HepG2 (cell line): ENCODE measurements around the gene WDR82. TPM values are rescaled to one million over a fixed set of nuclear protein-coding genes. Genes with fewer than 3 reads are reported as not detected.
A peak's percentile ranks its signal among the peaks of the same experiment; 100 is the strongest.

Experiments used
- ATAC-seq: fragments of 200-7000 bp; cut with Tn5 transposase; 3 replicates; pipeline ENCODE4 v1.9.1; 2020; ENCODE audit warnings: mild to moderate bottlenecking, moderate library complexity
- BruUV-seq: library from RNA; stranded (reverse); fragments of 400-500 nt; replicated peaks from 2 replicates; lab custom pipeline; 2021; lab: Mats Ljungman, UMichigan
- CTCF ChIA-PET: fragments of 300-600 bp; formaldehyde crosslinking; extraction: SDS; loops from one replicate; lab custom pipeline; 2021; ENCODE audit warnings: low total read pairs, inconsistent platforms, low intra/inter-chr PET ratio; lab: Yijun Ruan, JAX
- POLR2A ChIA-PET: fragments of 350-600 bp; sonication (Branson Sonifier 250); formaldehyde crosslinking; loops from one replicate; lab custom pipeline; 2020; ENCODE audit warnings: antibody characterized with exemption, inconsistent platforms; lab: Yijun Ruan, JAX
- DNase-seq: peaks from one replicate; pipeline ENCODE4 v3.0.0-alpha.2; 2015; ENCODE audit warnings: low spot score
- FAIRE-seq: peaks from 3 replicates; lab custom pipeline; 2011; peaks lifted over from hg19 to GRCh38; lab: Jason Lieb, UNC
- H2AFZ ChIP-seq: one replicate; pipeline ENCODE4 v1.6.1; 2011; ENCODE audit warnings: low read length, inconsistent platforms
- H3K27ac ChIP-seq: fragments of 300-600 bp; 3 replicates; pipeline ENCODE4 v1.8.0; 2011; ENCODE audit warnings: mixed run types, mild to moderate bottlenecking, mixed read lengths, low read length, inconsistent platforms; ENCODE audit not compliant: insufficient read depth; ENCODE audit errors: extremely low read length
- H3K27me3 ChIP-seq, 2 experiments: fragments of 200-600 bp in 1 of 2; 2 replicates in 1 of 2; 3 replicates in 1 of 2; pipeline versions ENCODE4 v1.6.0 to v1.8.0; 2011; ENCODE audit warnings: low read length in 2 of 2, mild to moderate bottlenecking in 2 of 2, moderate library complexity in 2 of 2, inconsistent platforms in 1 of 2; ENCODE audit not compliant: insufficient read depth in 2 of 2, control insufficient read depth in 1 of 2
- H3K36me3 ChIP-seq, 2 experiments: fragments of 200-600 bp in 1 of 2; replicated peaks in 1 of 2; 2 replicates in 1 of 2; 3 replicates in 1 of 2; pipeline versions ENCODE4 v1.5.1 to v1.8.0; 2011; ENCODE audit warnings: low read length in 2 of 2, inconsistent platforms in 1 of 2; ENCODE audit not compliant: insufficient read depth in 2 of 2, control insufficient read depth in 1 of 2
- H3K4me1 ChIP-seq: 2 replicates; pipeline ENCODE4 v1.5.1; 2012; ENCODE audit warnings: low read length, inconsistent platforms; ENCODE audit not compliant: insufficient read depth
- H3K4me2 ChIP-seq: 2 replicates; pipeline ENCODE4 v1.6.0; 2011; ENCODE audit warnings: low read depth, low read length, inconsistent platforms
- H3K4me3 ChIP-seq, 3 experiments: fragments of 200-600 bp in 1 of 3; sonication (generic), shearing (Covaris generic) in 1 of 3; replicated peaks in 1 of 3; 2 replicates each; pipeline ENCODE4 v1.5.1; 2011 to 2016; ENCODE audit warnings: low read length in 3 of 3, inconsistent platforms in 2 of 3, low read depth in 2 of 3, mild to moderate bottlenecking in 2 of 3, control low read depth in 1 of 3, mixed read lengths in 1 of 3; ENCODE audit not compliant: insufficient read depth in 1 of 3
- H3K79me2 ChIP-seq: one replicate; pipeline ENCODE4 v1.6.1; 2011; ENCODE audit warnings: low read length, inconsistent platforms; ENCODE audit not compliant: insufficient read depth
- H3K9ac ChIP-seq: 2 replicates; pipeline ENCODE4 v1.6.0; 2011; ENCODE audit warnings: mild to moderate bottlenecking, low read depth, low read length, inconsistent platforms; ENCODE audit not compliant: insufficient read depth
- H3K9me3 ChIP-seq: 2 replicates; pipeline ENCODE4 v1.5.1; 2012; ENCODE audit warnings: mild to moderate bottlenecking, low read length
- H4K20me1 ChIP-seq: 2 replicates; pipeline ENCODE4 v1.6.0; 2011; ENCODE audit warnings: inconsistent platforms, mild to moderate bottlenecking, low read length, moderate library complexity; ENCODE audit not compliant: insufficient read depth
- AGO2 ChIP-seq: fragments of 200-400 bp; formaldehyde crosslinking; optimal IDR thresholded peaks from 2 replicates; pipeline ENCODE3; 2017; ENCODE audit warnings: mild to moderate bottlenecking, low read depth, low read length, moderate library complexity
- DPF2 ChIP-seq: sonication (generic); formaldehyde crosslinking; IDR thresholded peaks from 2 replicates; pipeline ENCODE4 v1.4.0; 2020; ENCODE audit warnings: mild to moderate bottlenecking, low read depth, missing genetic modification reagents, borderline replicate concordance
- FOXJ3 ChIP-seq: sonication (generic); formaldehyde crosslinking; IDR thresholded peaks from 2 replicates; pipeline ENCODE4 v1.4.0; 2020; ENCODE audit warnings: missing genetic modification reagents, mild to moderate bottlenecking, borderline replicate concordance
- FOXK1 ChIP-seq: sonication (generic); formaldehyde crosslinking; IDR thresholded peaks from 2 replicates; pipeline ENCODE4 v1.4.0; 2020; ENCODE audit warnings: low read depth, missing genetic modification reagents, borderline replicate concordance
- HES4 ChIP-seq: sonication (generic); formaldehyde crosslinking; IDR thresholded peaks from 2 replicates; pipeline ENCODE4 v1.9.0; 2021; ENCODE audit warnings: mild to moderate bottlenecking, missing genetic modification reagents, borderline replicate concordance
- MAFF ChIP-seq: IDR thresholded peaks from 2 replicates; pipeline ENCODE4 v1.6.1; 2011; ENCODE audit warnings: low read depth, low read length, improper control_type of control experiment
- RFX1 ChIP-seq: fragments of 450-650 bp; IDR thresholded peaks from 2 replicates; pipeline ENCODE4 v1.6.1; 2017
- SETDB1 ChIP-seq: sonication (generic); formaldehyde crosslinking; IDR thresholded peaks from 2 replicates; pipeline ENCODE4 v1.5.1; 2020; ENCODE audit warnings: missing genetic modification reagents, mild to moderate bottlenecking, borderline replicate concordance
- TARDBP ChIP-seq: sonication (generic); formaldehyde crosslinking; IDR thresholded peaks from 2 replicates; pipeline ENCODE4 v1.8.0; 2022; ENCODE audit warnings: mild to moderate bottlenecking, missing genetic modification reagents
- ZBTB44 ChIP-seq: sonication (generic); formaldehyde crosslinking; IDR thresholded peaks from 2 replicates; pipeline ENCODE4 v1.4.0; 2020; ENCODE audit warnings: missing genetic modification reagents
- ZNF251 ChIP-seq: sonication (generic); formaldehyde crosslinking; IDR thresholded peaks from 2 replicates; pipeline ENCODE4 v1.9.0; 2021; ENCODE audit warnings: mild to moderate bottlenecking, missing genetic modification reagents
- ZNF800 ChIP-seq: sonication (generic); formaldehyde crosslinking; IDR thresholded peaks from 2 replicates; pipeline ENCODE4 v1.4.0; 2020; ENCODE audit warnings: missing genetic modification reagents
- WGBS: methylation state at CpG from one replicate; pipeline ENCODE4 v1.1.6; 2017; ENCODE audit warnings: low lambda C conversion rate; 5-methylcytosine and 5-hydroxymethylcytosine counted together
- in situ Hi-C: cut with HindIII; loops from 2 replicates; pipeline ENCODE4 v1.10.0; 2017; ENCODE audit warnings: low pct_unique_long_range_greater_than_20kb; ENCODE audit not compliant: extremely low pct_ligation_motif_present
- intact Hi-C: fragments of 100-400 bp; cut with micrococcal nuclease; formaldehyde crosslinking; loops from one replicate; pipeline ENCODE4 v1.10.0; 2022; ENCODE audit not compliant: unreplicated experiment
- polyA plus RNA-seq, 8 experiments: library from polyadenylated mRNA; depleted of rRNA in 3 of 8; stranded (reverse) in 7 of 8; unstranded in 1 of 8; fragments of >200 nt; fragmentation: Illumina TruSeq in 4 of 8; extraction: Trizol in 4 of 8; gene quantifications; 2 replicates each; pipeline versions ENCODE4 v1.2.1 to v1.2.3, GENCODE V29; 2011 to 2016; ENCODE audit warnings: low read depth in 4 of 8, missing spikeins in 1 of 8, mixed read lengths in 1 of 8; ENCODE audit not compliant: insufficient read depth in 1 of 8
- total RNA-seq, 5 experiments: library from RNA; depleted of rRNA; stranded (reverse); fragments of >200 nt; fragmentation: Illumina TruSeq; extraction: Trizol; gene quantifications; 2 replicates each; pipeline ENCODE4 v1.2.3, GENCODE V29; 2016; ENCODE audit warnings: low read depth in 1 of 5

Gene WDR82
- total and polyA plus RNA-seq, 2 of the 13 experiments (the other 11 are each of a cell fraction or from before 2014, with no cell fraction given): 39.1 to 59.5 TPM

- H3K9ac ChIP-seq: no peak overlapping the region
- DNase-seq: no peak
- no peak for FAIRE-seq
- BruUV-seq: no TSS peak
- CTCF ChIA-PET: no interaction called here
- H3K79me2 ChIP-seq: no peaks in the 10 kb centered on the region
- H3K9me3 ChIP-seq: no peaks in the 10 kb centered on the region
- in situ Hi-C loops: no loop called here
- no peak overlapping the region for H3K27ac ChIP-seq
- H2AFZ ChIP-seq: no peak overlapping the region
- no peak overlapping the region for H3K4me2 ChIP-seq
- no peaks in the 10 kb centered on the region for H4K20me1 ChIP-seq
- POLR2A ChIA-PET: interaction anchor here (1.5 to 2.9 kb wide), 4 partner anchors 9 to 30 kb away, joined by 5 to 13 read pairs (median 8); partner anchors contain the start of genes TWF2 and WDR82
- WGBS: 87% methylated on average over 6 of the region's 10 CpGs
- peaks cover 33% of the 10 kb centered on the region for H3K4me1 ChIP-seq
- H3K4me3 ChIP-seq: no peak overlapping the region
- peak; percentile 1; the same call in 1 of the 3 replicates for ATAC-seq
- peaks cover 4 to 9% of the 10 kb centered on the region in 2 experiments; a peak in 4 of 5 replicates for H3K36me3 ChIP-seq
- TF ChIP-seq FOXK1 (CRISPR knock-in tag): no peak
- peak; percentile 46 for TF ChIP-seq AGO2
- no peak for TF ChIP-seq ZBTB44 (CRISPR knock-in tag)
- no peak for TF ChIP-seq TARDBP (CRISPR knock-in tag)
- TF ChIP-seq RFX1: peak; percentile 67
- TF ChIP-seq ZNF800 (CRISPR knock-in tag): no peak
- no peak for TF ChIP-seq MAFF
- TF ChIP-seq HES4: no peak
- no peak for TF ChIP-seq SETDB1 (CRISPR knock-in tag)
- TF ChIP-seq FOXJ3 (CRISPR knock-in tag): no peak
- TF ChIP-seq ZNF251 (CRISPR knock-in tag): no peak
- no peak for TF ChIP-seq DPF2
- TF ChIP-seq, all 625 proteins: peak for 2
- intact Hi-C loops: no loop called here
- H3K27me3 ChIP-seq: no peaks in the 10 kb centered on the region
Observed at GRCh38 chr3:52248816-52249547, 29.5 kb downstream of the WDR82 start.
